ENCODE results near the gene FBXW8.

- TF ChIP-seq, protein P1, sequence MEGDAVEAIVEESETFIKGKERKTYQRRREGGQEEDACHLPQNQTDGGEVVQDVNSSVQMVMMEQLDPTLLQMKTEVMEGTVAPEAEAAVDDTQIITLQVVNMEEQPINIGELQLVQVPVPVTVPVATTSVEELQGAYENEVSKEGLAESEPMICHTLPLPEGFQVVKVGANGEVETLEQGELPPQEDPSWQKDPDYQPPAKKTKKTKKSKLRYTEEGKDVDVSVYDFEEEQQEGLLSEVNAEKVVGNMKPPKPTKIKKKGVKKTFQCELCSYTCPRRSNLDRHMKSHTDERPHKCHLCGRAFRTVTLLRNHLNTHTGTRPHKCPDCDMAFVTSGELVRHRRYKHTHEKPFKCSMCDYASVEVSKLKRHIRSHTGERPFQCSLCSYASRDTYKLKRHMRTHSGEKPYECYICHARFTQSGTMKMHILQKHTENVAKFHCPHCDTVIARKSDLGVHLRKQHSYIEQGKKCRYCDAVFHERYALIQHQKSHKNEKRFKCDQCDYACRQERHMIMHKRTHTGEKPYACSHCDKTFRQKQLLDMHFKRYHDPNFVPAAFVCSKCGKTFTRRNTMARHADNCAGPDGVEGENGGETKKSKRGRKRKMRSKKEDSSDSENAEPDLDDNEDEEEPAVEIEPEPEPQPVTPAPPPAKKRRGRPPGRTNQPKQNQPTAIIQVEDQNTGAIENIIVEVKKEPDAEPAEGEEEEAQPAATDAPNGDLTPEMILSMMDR (conservative IDR thresholded peaks at IDR 0.05), result no peak
- no peak for TF ChIP-seq EZH2 (IDR thresholded peaks at IDR 0.05; ENCODE audit: low read depth)
Observed at GRCh38 chr12:117060929-117061305, 150.2 kb downstream of the FBXW8 start.

All from PC-9 (cell line).